NCI-H2029 treated with DMSO at 0.1 percent for 48 hours (cell line): Measurements from ENCODE around the gene ST3GAL3.
A peak's percentile ranks its signal among the peaks of the same experiment; 100 is the strongest.

Source experiments
- DNase-seq: peaks from one replicate; lab custom pipeline; 2025; lab: John Stamatoyannopoulos, UW

ST3GAL3 gene

GRCh38 chr1:43707190-43708001, at the start of gene ST3GAL3:
ST3GAL3 (plus strand) TSS chr1:43707536; CDS start chr1:43736263, 28,727 bp downstream.
- peak; percentile 67 for DNase-seq

GRCh38 chr1:43659212-43660166, 47.8 kb upstream of the ST3GAL3 start:
- no peak for DNase-seq

GRCh38 chr1:43660355-43660754, 47.0 kb upstream of the ST3GAL3 start:
- no peak for DNase-seq

GRCh38 chr1:43664369-43664768, 43.0 kb upstream of the ST3GAL3 start:
- no peak for DNase-seq

GRCh38 chr1:43666608-43667007, 40.7 kb upstream of the ST3GAL3 start:
- DNase-seq = no peak

GRCh38 chr1:43668956-43669355, 38.4 kb upstream of the ST3GAL3 start:
- DNase-seq = no peak

- DNase-seq = no peak
These were observed 37.5 kb upstream of the ST3GAL3 start for GRCh38 chr1:43669878-43670277.

- no peak for DNase-seq
These were observed 36.1 kb upstream of the ST3GAL3 start for GRCh38 chr1:43671193-43671592.

- no peak for DNase-seq
These were observed 35.6 kb upstream of the ST3GAL3 start for GRCh38 chr1:43671626-43672330.

- DNase-seq = no peak
These were observed 34.1 kb upstream of the ST3GAL3 start for GRCh38 chr1:43673261-43673660.

- DNase-seq = no peak
These were observed 28.4 kb upstream of the ST3GAL3 start for GRCh38 chr1:43678940-43679339.

GRCh38 chr1:43683560-43683959, 23.8 kb upstream of the ST3GAL3 start:
- DNase-seq = no peak

- no peak for DNase-seq
These were observed 20.5 kb upstream of the ST3GAL3 start for GRCh38 chr1:43686801-43687200.

GRCh38 chr1:43687301-43688108, 19.8 kb upstream of the ST3GAL3 start:
- DNase-seq = no peak

- DNase-seq = no peak
These were observed 19.3 kb upstream of the ST3GAL3 start for GRCh38 chr1:43688109-43688387.

- DNase-seq = no peak
These were observed 18.7 kb upstream of the ST3GAL3 start for GRCh38 chr1:43688594-43689000.

GRCh38 chr1:43689289-43689688, 18.0 kb upstream of the ST3GAL3 start:
- DNase-seq = no peak

GRCh38 chr1:43691871-43692815, 15.2 kb upstream of the ST3GAL3 start:
- DNase-seq = no peak

GRCh38 chr1:43693371-43693770, 14.0 kb upstream of the ST3GAL3 start:
- no peak for DNase-seq

GRCh38 chr1:43699281-43699680, 8.1 kb upstream of the ST3GAL3 start:
- no peak for DNase-seq
